Left lobe of liver (tissue), 2 donors: ENCODE results near the gene SPRING1. TPM values are rescaled to one million over a fixed set of nuclear protein-coding genes. Genes with fewer than 3 reads are reported as not detected.
"Not testable (repeated sequence)": the region's sequence is repeated elsewhere in the genome, so short reads cannot be mapped to it uniquely, and the experiment has no call there.

ENCODE experiments used
- ATAC-seq: fragments of 200-7000 bp; cut with Tn5 transposase; one replicate; pipeline ENCODE4 v1.9.1; 2020; ENCODE audit warnings: mild to moderate bottlenecking, moderate library complexity
- DNase-seq: peaks from one replicate; pipeline ENCODE4 v3.0.0-alpha.2; 2020; ENCODE audit warnings: low spot score
- total RNA-seq: library from RNA; stranded (reverse); gene quantifications from one replicate; pipeline ENCODE4 v1.2.1, GENCODE V29; 2021
- donor health status: DM: no; HTN: no; CAD: no; lungs with moderate emphysema.
- donor health status: DM: no; HTN: yes; CAD: no.

SPRING1 gene
- total RNA-seq, 1 donor from 2014 or later, result 6.8 TPM

- DNase-seq, ATAC-seq: not testable (repeated sequence)
Observed at GRCh38 chr12:116742787-116743186, 4.9 kb upstream of the SPRING1 start.

- DNase-seq, result no peak
- no peak for ATAC-seq
Observed at GRCh38 chr12:116739381-116739887, 1.6 kb upstream of the SPRING1 start.

GRCh38 chr12:116736962-116737773 lies 701 bp downstream of the SPRING1 start:
- no peak for ATAC-seq
- no peak for DNase-seq

GRCh38 chr12:116735951-116736599 lies 1.8 kb downstream of the SPRING1 start:
- DNase-seq (peak; percentile 72), ATAC-seq (peak; percentile 48)

GRCh38 chr12:116735084-116735483 lies 2.8 kb downstream of the SPRING1 start:
- DNase-seq (no peak), ATAC-seq (no peak)

GRCh38 chr12:116734156-116734768 lies 3.6 kb downstream of the SPRING1 start:
- peak; percentile 47 for ATAC-seq

GRCh38 chr12:116731801-116732200 lies 6.1 kb downstream of the SPRING1 start:
- no peak for DNase-seq
- no peak for ATAC-seq

More at GRCh38 chr12:116734156-116734768, 3.6 kb downstream of the SPRING1 start:
- no peak for DNase-seq

GRCh38 chr12:116727891-116728290 lies 10.0 kb downstream of the SPRING1 start:
- ATAC-seq (no peak), DNase-seq (no peak)

GRCh38 chr12:116727261-116727660 lies 10.6 kb downstream of the SPRING1 start:
- DNase-seq, result no peak
- no peak for ATAC-seq

GRCh38 chr12:116726694-116727093 lies 11.2 kb downstream of the SPRING1 start:
- ATAC-seq (no peak), DNase-seq (no peak)

- DNase-seq (no peak), ATAC-seq (no peak)
Observed at GRCh38 chr12:116722245-116722644, 15.6 kb downstream of the SPRING1 start.

- no peak for ATAC-seq
- DNase-seq, result no peak
Observed at GRCh38 chr12:116719731-116720528, 17.9 kb downstream of the SPRING1 start.

GRCh38 chr12:116718655-116719454 lies 19.0 kb downstream of the SPRING1 start:
- ATAC-seq (no peak), DNase-seq (no peak)

- ATAC-seq (no peak), DNase-seq (no peak)
Observed at GRCh38 chr12:116717466-116718437, 20.1 kb downstream of the SPRING1 start.

GRCh38 chr12:116714175-116714574 lies 23.7 kb downstream of the SPRING1 start:
- no peak for ATAC-seq

GRCh38 chr12:116713527-116713926 lies 24.3 kb downstream of the SPRING1 start:
- no peak for DNase-seq
- ATAC-seq, result no peak

More at GRCh38 chr12:116714175-116714574, 23.7 kb downstream of the SPRING1 start:
- DNase-seq, result no peak

- DNase-seq (no peak), ATAC-seq (no peak)
Observed at GRCh38 chr12:116712458-116713303, 25.2 kb downstream of the SPRING1 start.
